ENCODE measurements around the gene TNFAIP8L1.

The TNFAIP8L1 gene

GRCh38 chr19:4609878-4610511, 29.3 kb upstream of the TNFAIP8L1 start:
- H3K4me3 ChIP-seq (ENCODE audit: insufficient read depth, low read depth, low read length): no peak overlapping the region
- no peaks in the 10 kb centered on the region for H3K9me3 ChIP-seq (ENCODE audit: control insufficient read depth, low read length)
- no peak overlapping the region for H3K27ac ChIP-seq (ENCODE audit: insufficient read depth, low read depth, low read length, poor library complexity, severe bottlenecking)
- H3K4me1 ChIP-seq (ENCODE audit: control insufficient read depth, insufficient read depth, low read length): no peaks in the 10 kb centered on the region
- no peaks in the 10 kb centered on the region for H3K36me3 ChIP-seq (ENCODE audit: control insufficient read depth, insufficient read depth, low read length)
- no peaks in the 10 kb centered on the region for H3K27me3 ChIP-seq (ENCODE audit: control insufficient read depth, insufficient read depth, low read length, poor library complexity, severe bottlenecking)
- 45% methylated on average over 15 of the region's 15 CpGs for WGBS, 2 experiments

GRCh38 chr19:4613254-4613751, 26.0 kb upstream of the TNFAIP8L1 start:
- H3K27me3 ChIP-seq (ENCODE audit: control insufficient read depth, insufficient read depth, low read length, poor library complexity, severe bottlenecking): no peaks in the 10 kb centered on the region
- H3K4me1 ChIP-seq (ENCODE audit: control insufficient read depth, insufficient read depth, low read length): no peaks in the 10 kb centered on the region
- WGBS, 2 experiments: 96 to 97% methylated on average over 6 of the region's 8 CpGs
- no peak overlapping the region for H3K4me3 ChIP-seq (ENCODE audit: insufficient read depth, low read depth, low read length)
- no peak overlapping the region for H3K27ac ChIP-seq (ENCODE audit: insufficient read depth, low read depth, low read length, poor library complexity, severe bottlenecking)
- H3K9me3 ChIP-seq (ENCODE audit: control insufficient read depth, low read length): no peaks in the 10 kb centered on the region
- no peaks in the 10 kb centered on the region for H3K36me3 ChIP-seq (ENCODE audit: control insufficient read depth, insufficient read depth, low read length)

- H3K27me3 ChIP-seq (ENCODE audit: control insufficient read depth, insufficient read depth, low read length, poor library complexity, severe bottlenecking): no peaks in the 10 kb centered on the region
- no peak overlapping the region for H3K4me3 ChIP-seq (ENCODE audit: insufficient read depth, low read depth, low read length)
- 46 to 47% methylated on average over 6 of the region's 6 CpGs for WGBS, 2 experiments
- H3K36me3 ChIP-seq (ENCODE audit: control insufficient read depth, insufficient read depth, low read length): no peaks in the 10 kb centered on the region
- no peaks in the 10 kb centered on the region for H3K9me3 ChIP-seq (ENCODE audit: control insufficient read depth, low read length)
- peaks cover 5% of the 10 kb centered on the region for H3K4me1 ChIP-seq (ENCODE audit: control insufficient read depth, insufficient read depth, low read length)
- H3K27ac ChIP-seq (ENCODE audit: insufficient read depth, low read depth, low read length, poor library complexity, severe bottlenecking): no peak overlapping the region
Measured at GRCh38 chr19:4618019-4618418, 21.3 kb upstream of the TNFAIP8L1 start.

- H3K36me3 ChIP-seq (ENCODE audit: control insufficient read depth, insufficient read depth, low read length): no peaks in the 10 kb centered on the region
- no peak overlapping the region for H3K27ac ChIP-seq (ENCODE audit: insufficient read depth, low read depth, low read length, poor library complexity, severe bottlenecking)
- H3K27me3 ChIP-seq (ENCODE audit: control insufficient read depth, insufficient read depth, low read length, poor library complexity, severe bottlenecking): no peaks in the 10 kb centered on the region
- no peak overlapping the region for H3K4me3 ChIP-seq (ENCODE audit: insufficient read depth, low read depth, low read length)
- peaks cover 5% of the 10 kb centered on the region for H3K4me1 ChIP-seq (ENCODE audit: control insufficient read depth, insufficient read depth, low read length)
- H3K9me3 ChIP-seq (ENCODE audit: control insufficient read depth, low read length): no peaks in the 10 kb centered on the region
- WGBS, 2 experiments: 80 to 81% methylated on average over 17 of the region's 17 CpGs
Measured at GRCh38 chr19:4619668-4620294, 19.5 kb upstream of the TNFAIP8L1 start.

- Histone ChIP-seq H3K4me3 (ENCODE audit: insufficient read depth, low read depth, low read length) (no peak overlapping the region), H3K27me3 (ENCODE audit: control insufficient read depth, insufficient read depth, low read length, poor library complexity, severe bottlenecking) (no peaks in the 10 kb centered on the region), H3K9me3 (ENCODE audit: control insufficient read depth, low read length) (no peaks in the 10 kb centered on the region), H3K36me3 (ENCODE audit: control insufficient read depth, insufficient read depth, low read length) (no peaks in the 10 kb centered on the region), H3K4me1 (ENCODE audit: control insufficient read depth, insufficient read depth, low read length) (peaks cover 5% of the 10 kb centered on the region), H3K27ac (ENCODE audit: insufficient read depth, low read depth, low read length, poor library complexity, severe bottlenecking) (no peak overlapping the region)
- WGBS, 2 experiments: 84 to 88% methylated on average over 2 of the region's 2 CpGs
Measured at GRCh38 chr19:4620675-4621074, 18.6 kb upstream of the TNFAIP8L1 start.

GRCh38 chr19:4622695-4623421, 16.5 kb upstream of the TNFAIP8L1 start:
- WGBS, 2 experiments: 70 to 72% methylated on average over 9 to 12 of the region's 12 CpGs
- peaks cover 5% of the 10 kb centered on the region for H3K4me1 ChIP-seq (ENCODE audit: control insufficient read depth, insufficient read depth, low read length)
- H3K4me3 ChIP-seq (ENCODE audit: insufficient read depth, low read depth, low read length): no peak overlapping the region
- H3K27me3 ChIP-seq (ENCODE audit: control insufficient read depth, insufficient read depth, low read length, poor library complexity, severe bottlenecking): no peaks in the 10 kb centered on the region
- H3K9me3 ChIP-seq (ENCODE audit: control insufficient read depth, low read length): no peaks in the 10 kb centered on the region
- H3K27ac ChIP-seq (ENCODE audit: insufficient read depth, low read depth, low read length, poor library complexity, severe bottlenecking): no peak overlapping the region
- no peaks in the 10 kb centered on the region for H3K36me3 ChIP-seq (ENCODE audit: control insufficient read depth, insufficient read depth, low read length)

GRCh38 chr19:4624301-4624700, 15.0 kb upstream of the TNFAIP8L1 start:
- no peaks in the 10 kb centered on the region for H3K27me3 ChIP-seq (ENCODE audit: control insufficient read depth, insufficient read depth, low read length, poor library complexity, severe bottlenecking)
- WGBS, 2 experiments: 92 to 95% methylated on average over 4 to 5 of the region's 5 CpGs
- peaks cover 5% of the 10 kb centered on the region for H3K4me1 ChIP-seq (ENCODE audit: control insufficient read depth, insufficient read depth, low read length)
- no peak overlapping the region for H3K4me3 ChIP-seq (ENCODE audit: insufficient read depth, low read depth, low read length)
- H3K27ac ChIP-seq (ENCODE audit: insufficient read depth, low read depth, low read length, poor library complexity, severe bottlenecking): no peak overlapping the region
- no peaks in the 10 kb centered on the region for H3K36me3 ChIP-seq (ENCODE audit: control insufficient read depth, insufficient read depth, low read length)
- H3K9me3 ChIP-seq (ENCODE audit: control insufficient read depth, low read length): no peaks in the 10 kb centered on the region

GRCh38 chr19:4624733-4625362, 14.5 kb upstream of the TNFAIP8L1 start:
- Histone ChIP-seq H3K4me1 (ENCODE audit: control insufficient read depth, insufficient read depth, low read length) (peaks cover 5% of the 10 kb centered on the region), H3K9me3 (ENCODE audit: control insufficient read depth, low read length) (no peaks in the 10 kb centered on the region)
- WGBS, 2 experiments: 54 to 57% methylated on average over 6 of the region's 6 CpGs

GRCh38 chr19:4633140-4633967, 6.0 kb upstream of the TNFAIP8L1 start:
- WGBS, 2 experiments: 63 to 65% methylated on average over 14 of the region's 14 CpGs
- Histone ChIP-seq H3K4me1 (ENCODE audit: control insufficient read depth, insufficient read depth, low read length) (no peaks in the 10 kb centered on the region), H3K27me3 (ENCODE audit: control insufficient read depth, insufficient read depth, low read length, poor library complexity, severe bottlenecking) (peaks cover 15% of the 10 kb centered on the region), H3K4me3 (ENCODE audit: insufficient read depth, low read depth, low read length) (no peak overlapping the region), H3K27ac (ENCODE audit: insufficient read depth, low read depth, low read length, poor library complexity, severe bottlenecking) (no peak overlapping the region), H3K36me3 (ENCODE audit: control insufficient read depth, insufficient read depth, low read length) (no peaks in the 10 kb centered on the region), H3K9me3 (ENCODE audit: control insufficient read depth, low read length) (no peaks in the 10 kb centered on the region)

More at GRCh38 chr19:4624733-4625362, 14.5 kb upstream of the TNFAIP8L1 start:
- Histone ChIP-seq H3K4me3 (ENCODE audit: insufficient read depth, low read depth, low read length) (no peak overlapping the region), H3K27me3 (ENCODE audit: control insufficient read depth, insufficient read depth, low read length, poor library complexity, severe bottlenecking) (no peaks in the 10 kb centered on the region), H3K36me3 (ENCODE audit: control insufficient read depth, insufficient read depth, low read length) (no peaks in the 10 kb centered on the region), H3K27ac (ENCODE audit: insufficient read depth, low read depth, low read length, poor library complexity, severe bottlenecking) (no peak overlapping the region)
